ENCODE data around the gene TTC22. TPM values are rescaled to one million over a fixed set of nuclear protein-coding genes. Genes with fewer than 3 reads are reported as not detected.

Gene TTC22
- total RNA-seq, 4 donors from 2014 or later, result under 0.01 to 0.17 (median 0.09) TPM

GRCh38 chr1:54743416-54744226 lies 57.5 kb downstream of the TTC22 start:
- H3K27ac ChIP-seq (replicated peaks in 1 of 4), result no peak overlapping the region
- intact Hi-C loops (cut with DNase I), result no loop called here
- DNase-seq (ENCODE audit: extremely low spot score), result no peak
- WGBS, result 70% methylated on average over 7 of the region's 12 CpGs
- no peak overlapping the region for H3K4me3 ChIP-seq
- H3K4me1 ChIP-seq, result no peaks in the 10 kb centered on the region
- H3K36me3 ChIP-seq, result peaks cover 29 to 64% (median 57%) of the 10 kb centered on the region in 4 donors
- no peaks in the 10 kb centered on the region for H3K9me3 ChIP-seq
- no peak for TF ChIP-seq POLR2A (IDR thresholded peaks at IDR 0.05; ENCODE audit: low read depth)
- no peak for TF ChIP-seq EP300 (IDR thresholded peaks at IDR 0.05)
- no peak for TF ChIP-seq POLR2AphosphoS5 (IDR thresholded peaks at IDR 0.05)
- TF ChIP-seq CTCF (IDR thresholded peaks at IDR 0.05), result no peak
- no peaks in the 10 kb centered on the region for H3K27me3 ChIP-seq

DNA sequence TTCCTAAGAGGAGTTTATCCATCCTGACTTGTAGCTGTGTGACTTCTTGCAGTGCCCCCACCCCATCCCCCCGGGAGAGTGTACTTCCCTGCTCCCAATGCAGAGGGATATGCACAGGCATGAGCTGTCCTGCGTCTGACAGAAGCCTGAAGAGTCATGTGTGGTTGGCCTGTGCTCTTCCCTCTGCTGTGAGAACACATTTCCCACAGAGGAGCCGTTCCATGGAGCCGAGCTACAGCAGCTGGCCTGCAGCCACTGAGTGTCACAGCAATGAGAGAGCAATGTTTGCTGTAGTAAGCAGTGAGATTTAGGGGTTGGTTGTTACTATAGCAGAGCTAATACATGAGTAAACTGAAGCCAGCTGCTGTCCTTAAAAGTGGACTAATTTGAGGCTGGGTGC lies 58.8 kb downstream of the TTC22 start:
- Histone ChIP-seq H3K27ac (replicated peaks in 1 of 4) (no peak overlapping the region), H3K4me1 (no peaks in the 10 kb centered on the region), H3K9me3 (no peaks in the 10 kb centered on the region), H3K4me3 (no peak overlapping the region), H3K27me3 (no peaks in the 10 kb centered on the region), H3K36me3 (peaks cover 41 to 78% (median 70%) of the 10 kb centered on the region in 4 donors)
- intact Hi-C loops (cut with DNase I), result no loop called here
- TF ChIP-seq EP300 (IDR thresholded peaks at IDR 0.05) (no peak), CTCF (IDR thresholded peaks at IDR 0.05) (no peak), POLR2AphosphoS5 (IDR thresholded peaks at IDR 0.05) (no peak), POLR2A (IDR thresholded peaks at IDR 0.05; ENCODE audit: low read depth) (no peak)
- 50% methylated on average over 4 of the region's 4 CpGs for WGBS
- no peak for DNase-seq (ENCODE audit: extremely low spot score)

- no peaks in the 10 kb centered on the region for H3K27me3 ChIP-seq
- DNase-seq (ENCODE audit: extremely low spot score), result no peak
- no peak overlapping the region for H3K4me3 ChIP-seq
- no peak for TF ChIP-seq CTCF (IDR thresholded peaks at IDR 0.05)
- no peak for TF ChIP-seq EP300 (IDR thresholded peaks at IDR 0.05)
- no peak for TF ChIP-seq POLR2A (IDR thresholded peaks at IDR 0.05; ENCODE audit: low read depth)
- no peak for TF ChIP-seq POLR2AphosphoS5 (IDR thresholded peaks at IDR 0.05)
- H3K4me1 ChIP-seq, result no peaks in the 10 kb centered on the region
- WGBS, result 89% methylated on average over 4 of the region's 4 CpGs
- intact Hi-C loops (cut with DNase I), result no loop called here
- no peak overlapping the region for H3K27ac ChIP-seq (replicated peaks in 1 of 4)
- no peaks in the 10 kb centered on the region for H3K9me3 ChIP-seq
- H3K36me3 ChIP-seq, result peaks cover 48 to 85% (median 78%) of the 10 kb centered on the region in 4 donors
Observed at GRCh38 chr1:54741531-54741930, 59.6 kb downstream of the TTC22 start.

DNA sequence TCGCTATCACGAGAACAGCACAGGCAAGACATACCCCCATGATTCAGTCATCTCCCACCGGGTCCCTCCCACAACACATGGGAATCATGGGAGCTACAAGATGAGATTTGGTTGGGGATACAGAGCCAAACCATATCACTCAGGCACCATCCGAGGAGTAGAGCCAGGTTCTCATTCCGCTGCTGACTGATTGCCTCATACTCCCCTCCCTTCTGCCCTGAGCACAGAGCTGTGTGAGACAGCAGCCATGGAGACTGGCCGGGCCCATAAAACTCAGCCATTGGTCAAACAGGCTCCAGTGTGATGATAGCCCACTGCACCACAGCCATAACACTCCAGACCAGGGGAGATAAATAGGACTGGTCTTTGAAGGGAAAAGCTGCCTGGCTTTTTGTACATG lies 62.9 kb downstream of the TTC22 start:
- no peaks in the 10 kb centered on the region for H3K27me3 ChIP-seq
- H3K4me1 ChIP-seq, result no peaks in the 10 kb centered on the region
- 93% methylated on average over 6 of the region's 6 CpGs for WGBS
- DNase-seq (ENCODE audit: extremely low spot score), result no peak
- no peak overlapping the region for H3K27ac ChIP-seq (replicated peaks in 1 of 4)
- intact Hi-C loops (cut with DNase I), result no loop called here
- H3K9me3 ChIP-seq, result no peaks in the 10 kb centered on the region
- TF ChIP-seq POLR2AphosphoS5 (IDR thresholded peaks at IDR 0.05) (no peak), EP300 (IDR thresholded peaks at IDR 0.05) (no peak), POLR2A (IDR thresholded peaks at IDR 0.05; ENCODE audit: low read depth) (no peak), CTCF (IDR thresholded peaks at IDR 0.05) (no peak)
- H3K36me3 ChIP-seq, result peaks cover 67 to 99% (median 90%) of the 10 kb centered on the region in 4 donors
- no peak overlapping the region for H3K4me3 ChIP-seq

Data from esophagus muscularis mucosa (tissue), 4 donors.